Psoas muscle (tissue), 8 donors: ENCODE results near the gene KLHL30. TPM values are rescaled to one million over a fixed set of nuclear protein-coding genes. Genes with fewer than 3 reads are reported as not detected.

Source experiments
- ATAC-seq, 4 donors: fragments of 200-7000 bp; cut with Tn5 transposase; one replicate each; pipeline ENCODE4 v1.9.1; 2020; ENCODE audit warnings: moderate library complexity in 3 of 4, mild to moderate bottlenecking in 2 of 4
- DNase-seq, 2 donors: peaks; one replicate each; pipeline ENCODE4 v3.0.0-alpha.2; 2020
- H3K27ac ChIP-seq: fragments of 200-600 bp; one replicate; pipeline ENCODE4 v1.8.0; 2022
- H3K27me3 ChIP-seq, 3 donors: fragments of 200-600 bp in 1 of 3; one replicate each; pipeline versions ENCODE4 v1.6.1 to v1.8.0; 2013 to 2022; ENCODE audit warnings: low read length in 2 of 3, mild to moderate bottlenecking in 2 of 3, moderate library complexity in 1 of 3; ENCODE audit not compliant: insufficient read depth in 3 of 3
- H3K36me3 ChIP-seq, 2 donors: fragments of 200-600 bp in 1 of 2; one replicate each; pipeline versions ENCODE4 v1.6.1 to v1.8.0; 2013 to 2022; ENCODE audit warnings: low read depth in 1 of 2, mild to moderate bottlenecking in 1 of 2, moderate library complexity in 1 of 2; ENCODE audit not compliant: insufficient read depth in 1 of 2
- H3K4me1 ChIP-seq: fragments of 200-600 bp; one replicate; pipeline ENCODE4 v1.8.0; 2022
- H3K4me3 ChIP-seq: fragments of 200-600 bp; one replicate; pipeline ENCODE4 v1.8.0; 2022; ENCODE audit warnings: mild to moderate bottlenecking
- H3K9me3 ChIP-seq: fragments of 200-600 bp; one replicate; pipeline ENCODE4 v1.8.0; 2022
- WGBS, 3 donors: extraction: QIAGEN DNeasy Blood & Tissue Kit; methylation state at CpG; one replicate each; pipeline versions ENCODE4 v1.1.6 to v1.1.7; 2013; 5-methylcytosine and 5-hydroxymethylcytosine counted together
- intact Hi-C, 2 donors: fragments of 100-400 bp; cut with DNase I; formaldehyde crosslinking; loops; one replicate each; pipeline versions ENCODE4 v1.11.0 to v1.14.2; 2022
- polyA plus RNA-seq, 3 donors: library from polyadenylated mRNA; stranded (reverse); fragments of 200-250 nt; gene quantifications; one replicate each; pipeline ENCODE4 v1.2.3, GENCODE V29; 2013
- total RNA-seq, 4 donors: library from RNA; stranded (reverse); fragmentation: NEBNext Ultra II Directional in 2 of 4; extraction: Animal tissue kit (Norgen Biotek cat#: 25700) in 2 of 4; gene quantifications; one replicate each; pipeline versions ENCODE4 v1.2.1 to v1.2.4, GENCODE V29; 2021 to 2023
- TF ChIP-seq, protein P1 (sequence below): fragments of 200-600 bp; IDR thresholded peaks from one replicate; pipeline ENCODE4 v1.8.0; 2022; ENCODE audit warnings: antibody characterized with exemption
- donor health status: healthy with polysubstance abuse.
- donor health status: DM: no; HTN: no; CAD: no; lungs with moderate emphysema.
- donor health status: Bipolar disorder and iron deficiency.
- donor health status: healthy.
- donor health status: DM: yes; HTN: yes; CAD: no.
- donor health status: DM: no; HTN: no; CAD: no.
- donor health status: DM: no; HTN: no; CAD: no.
- donor health status: DM: yes; HTN: yes; CAD: no.

Gene KLHL30
- total and polyA plus RNA-seq, 7 donors, result 67.7 to 175 (median 121) TPM

DNA sequence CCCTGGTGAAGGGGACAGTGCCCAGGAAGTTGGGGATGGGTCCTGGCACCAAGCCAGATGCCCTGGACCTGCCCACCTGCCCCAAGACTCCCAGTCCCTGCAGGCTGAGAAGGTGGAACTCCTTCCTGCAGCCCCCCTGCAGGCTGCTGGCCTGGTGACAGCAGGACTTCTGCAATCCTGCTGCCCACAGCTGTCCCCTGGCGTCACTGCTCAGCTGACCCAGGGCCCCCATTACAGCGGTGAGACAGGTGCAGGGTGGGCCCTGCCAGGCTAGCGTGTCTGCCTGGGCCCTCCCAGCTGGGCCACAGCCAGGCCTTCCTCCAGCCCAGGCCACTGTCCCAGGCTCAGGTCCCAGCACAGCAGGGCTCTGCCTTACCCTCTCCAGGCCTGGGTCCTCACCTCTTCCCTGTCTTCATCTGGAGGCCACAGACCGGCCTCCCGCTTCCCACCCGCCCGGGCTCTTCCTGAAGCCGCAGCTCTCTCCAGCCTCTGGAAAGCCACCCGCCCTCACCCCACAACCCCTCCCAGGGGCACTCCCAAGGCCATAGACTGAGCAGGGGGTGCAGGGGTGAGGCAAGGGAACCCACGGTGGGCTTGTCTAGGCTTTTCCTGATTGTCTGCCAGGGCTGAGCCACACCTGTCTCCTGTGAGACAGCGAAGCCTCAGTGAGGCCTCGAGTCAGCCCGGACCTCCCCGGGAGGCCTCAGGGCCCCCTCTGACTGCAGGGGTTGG lies 11.5 kb downstream of the KLHL30 start:
- peak; percentile 83 to 94 for DNase-seq
- peaks cover 67% of the 10 kb centered on the region for H3K4me1 ChIP-seq
- H3K4me3 ChIP-seq, result peak overlapping the region; percentile 48
- peak; percentile 77 to 85 (median 82) for ATAC-seq
- no peaks in the 10 kb centered on the region for H3K9me3 ChIP-seq
- peak overlapping the region; percentile 99 for H3K27ac ChIP-seq
- 26 to 43% (median 32%) methylated on average over 13 to 14 of the region's 14 CpGs for WGBS, 3 donors
- H3K36me3 ChIP-seq, result peaks cover 3 to 44% of the 10 kb centered on the region in 2 donors
- intact Hi-C loops, result loop anchor here in 1 of 2 donors (10.0 kb wide), 1 partner anchor 245 kb away; no protein-coding TSS in a partner anchor
- TF ChIP-seq, protein P1, sequence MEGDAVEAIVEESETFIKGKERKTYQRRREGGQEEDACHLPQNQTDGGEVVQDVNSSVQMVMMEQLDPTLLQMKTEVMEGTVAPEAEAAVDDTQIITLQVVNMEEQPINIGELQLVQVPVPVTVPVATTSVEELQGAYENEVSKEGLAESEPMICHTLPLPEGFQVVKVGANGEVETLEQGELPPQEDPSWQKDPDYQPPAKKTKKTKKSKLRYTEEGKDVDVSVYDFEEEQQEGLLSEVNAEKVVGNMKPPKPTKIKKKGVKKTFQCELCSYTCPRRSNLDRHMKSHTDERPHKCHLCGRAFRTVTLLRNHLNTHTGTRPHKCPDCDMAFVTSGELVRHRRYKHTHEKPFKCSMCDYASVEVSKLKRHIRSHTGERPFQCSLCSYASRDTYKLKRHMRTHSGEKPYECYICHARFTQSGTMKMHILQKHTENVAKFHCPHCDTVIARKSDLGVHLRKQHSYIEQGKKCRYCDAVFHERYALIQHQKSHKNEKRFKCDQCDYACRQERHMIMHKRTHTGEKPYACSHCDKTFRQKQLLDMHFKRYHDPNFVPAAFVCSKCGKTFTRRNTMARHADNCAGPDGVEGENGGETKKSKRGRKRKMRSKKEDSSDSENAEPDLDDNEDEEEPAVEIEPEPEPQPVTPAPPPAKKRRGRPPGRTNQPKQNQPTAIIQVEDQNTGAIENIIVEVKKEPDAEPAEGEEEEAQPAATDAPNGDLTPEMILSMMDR, result no peak
- H3K27me3 ChIP-seq, result no peaks in the 10 kb centered on the region

DNA sequence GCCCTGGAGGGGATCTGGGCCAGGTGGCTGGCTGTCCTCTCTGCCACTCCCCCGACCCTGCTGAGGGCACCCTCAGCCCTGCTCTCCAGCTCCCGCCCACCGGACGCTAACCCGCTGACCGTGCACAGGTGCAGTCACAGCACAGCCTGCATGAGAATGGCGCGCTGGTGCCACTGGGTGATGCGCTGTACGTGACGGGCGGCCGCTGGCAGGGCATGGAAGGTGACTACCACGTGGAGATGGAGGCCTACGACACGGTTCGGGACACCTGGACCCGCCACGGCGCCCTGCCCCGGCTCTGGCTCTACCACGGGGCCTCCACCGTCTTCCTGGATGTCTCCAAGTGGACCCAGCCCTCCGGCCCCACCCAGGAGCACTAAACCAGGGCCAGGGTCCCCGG lies 12.2 kb downstream of the KLHL30 start:
- ATAC-seq (no peak), DNase-seq (no peak)
- TF ChIP-seq, protein P1, result no peak
- H3K27me3 ChIP-seq, result no peaks in the 10 kb centered on the region
- peaks cover 3 to 40% of the 10 kb centered on the region in 2 donors for H3K36me3 ChIP-seq
- intact Hi-C loops, result no loop called here
- peak overlapping the region; percentile 99 for H3K27ac ChIP-seq
- 74 to 83% (median 77%) methylated on average over 16 to 25 of the region's 25 CpGs for WGBS, 3 donors
- H3K9me3 ChIP-seq, result no peaks in the 10 kb centered on the region
- peak overlapping the region; percentile 48 for H3K4me3 ChIP-seq
- peaks cover 71% of the 10 kb centered on the region for H3K4me1 ChIP-seq

DNA sequence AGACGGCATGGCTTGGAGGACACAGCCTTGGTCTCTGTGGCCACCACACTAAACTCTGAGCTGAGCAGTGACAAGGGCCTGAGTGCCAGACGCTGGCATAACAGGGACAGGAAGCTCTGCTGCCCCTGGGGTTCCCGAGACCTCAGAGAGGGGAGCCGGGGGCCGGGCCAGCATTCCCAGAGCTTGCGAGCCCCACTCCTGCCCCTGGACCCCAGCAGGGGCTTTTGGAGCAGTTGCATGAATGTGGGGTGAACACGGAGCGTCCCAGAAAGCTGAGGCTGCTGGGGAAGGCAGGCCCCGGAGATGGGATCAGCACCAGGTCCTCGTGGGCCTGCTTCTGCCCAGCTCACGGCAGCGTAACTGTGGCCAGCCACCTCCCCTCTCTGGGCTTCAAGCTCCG lies 12.7 kb downstream of the KLHL30 start:
- intact Hi-C loops, result no loop called here
- TF ChIP-seq, protein P1, result no peak
- Histone ChIP-seq H3K27me3 (no peaks in the 10 kb centered on the region), H3K27ac (peak overlapping the region; percentile 99), H3K4me3 (peak overlapping the region; percentile 4), H3K9me3 (no peaks in the 10 kb centered on the region), H3K36me3 (peaks cover 3 to 35% of the 10 kb centered on the region in 2 donors), H3K4me1 (peaks cover 72% of the 10 kb centered on the region)
- ATAC-seq (no peak), DNase-seq (no peak)
- 76 to 87% (median 85%) methylated on average over 13 of the region's 13 CpGs for WGBS, 3 donors

DNA sequence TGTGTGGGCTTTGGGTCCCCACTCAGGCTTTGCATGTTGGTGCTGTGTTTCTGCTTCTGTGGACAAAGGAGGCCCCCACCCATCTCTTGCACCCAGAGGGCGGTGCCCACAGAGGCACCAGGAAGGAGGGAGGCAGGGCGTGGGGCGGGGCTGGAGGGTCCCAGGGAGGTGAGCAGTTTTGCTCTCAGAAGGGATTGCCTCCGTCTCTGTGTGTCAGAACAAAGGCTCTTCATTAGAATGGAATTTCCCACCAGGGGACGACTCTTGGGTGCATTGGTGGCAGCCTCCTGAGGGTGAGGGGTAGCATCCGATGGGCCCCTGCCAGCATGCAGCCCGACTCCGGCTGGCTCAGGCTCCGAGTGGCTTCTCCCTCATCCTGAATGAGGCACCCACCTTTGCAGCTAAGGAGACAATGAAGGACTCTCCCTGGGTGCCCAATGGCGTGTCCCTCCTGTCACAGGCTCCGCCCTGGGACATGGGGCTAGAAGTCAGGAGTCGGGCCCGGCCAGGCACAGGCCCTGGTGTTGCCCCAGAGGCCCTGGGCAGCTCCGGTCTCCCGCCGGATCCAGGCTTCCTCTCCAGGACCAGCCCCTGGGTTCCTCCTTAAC lies 13.3 kb downstream of the KLHL30 start:
- ATAC-seq, result no peak
- Histone ChIP-seq H3K27me3 (no peaks in the 10 kb centered on the region), H3K4me3 (no peak overlapping the region), H3K36me3 (peaks cover 3 to 30% of the 10 kb centered on the region in 2 donors), H3K4me1 (peaks cover 72% of the 10 kb centered on the region), H3K9me3 (no peaks in the 10 kb centered on the region), H3K27ac (peak overlapping the region; percentile 99)
- intact Hi-C loops, result no loop called here
- no peak for DNase-seq
- WGBS, 3 donors, result 78 to 80% (median 79%) methylated on average over 16 of the region's 16 CpGs
- TF ChIP-seq, protein P1, result no peak
